Endothelial cell of umbilical vein (primary cell): ENCODE data around the gene NAV2. TPM values are rescaled to one million over a fixed set of nuclear protein-coding genes. Genes with fewer than 3 reads are reported as not detected.

Source experiments
- BruUV-seq: library from RNA; stranded (reverse); fragments of 400-500 nt; replicated peaks from 2 replicates; lab custom pipeline; 2021; lab: Mats Ljungman, UMichigan
- CTCF ChIA-PET: fragments of 300-600, 350-600 bp; sonication (Branson Sonifier 250); formaldehyde crosslinking; loops from one replicate; lab custom pipeline; 2021; ENCODE audit warnings: antibody characterized with exemption, inconsistent platforms; lab: Charles Lee
- POLR2A ChIA-PET: fragments of 300-600, 350-600 bp; sonication (Branson Sonifier 250); formaldehyde crosslinking; loops from one replicate; lab custom pipeline; 2021; ENCODE audit warnings: antibody characterized with exemption, inconsistent platforms; lab: Charles Lee
- DNase-seq: peaks from one replicate; pipeline ENCODE4 v3.0.0-alpha.2; 2011; ENCODE audit warnings: low read depth, low spot score
- FAIRE-seq: peaks from 2 replicates; lab custom pipeline; 2011; peaks lifted over from hg19 to GRCh38; lab: Jason Lieb, UNC
- H2AFZ ChIP-seq: 2 replicates; pipeline ENCODE4 v1.6.0; 2012; ENCODE audit warnings: low read depth, low read length, control low read depth, inconsistent platforms
- H3K27ac ChIP-seq: 2 replicates; pipeline ENCODE4 v1.5.1; 2011; ENCODE audit warnings: low read depth, mild to moderate bottlenecking, control low read depth, low read length, moderate library complexity; ENCODE audit not compliant: insufficient read depth
- H3K27me3 ChIP-seq, 2 experiments: 2 replicates each; pipeline versions ENCODE4 v1.6.0 to v1.6.1; 2011; ENCODE audit warnings: low read length in 2 of 2, mixed read lengths in 1 of 2; ENCODE audit not compliant: control insufficient read depth in 2 of 2, insufficient read depth in 2 of 2
- H3K36me3 ChIP-seq, 2 experiments: 2 replicates in 1 of 2; 3 replicates in 1 of 2; pipeline ENCODE4 v1.5.1; 2011; ENCODE audit warnings: low read length in 2 of 2, mild to moderate bottlenecking in 1 of 2, moderate library complexity in 1 of 2; ENCODE audit not compliant: control insufficient read depth in 2 of 2, insufficient read depth in 2 of 2; ENCODE audit errors: extremely low read depth in 1 of 2
- H3K4me1 ChIP-seq: 3 replicates; pipeline ENCODE4 v1.5.1; 2011; ENCODE audit warnings: mild to moderate bottlenecking, low read length; ENCODE audit not compliant: control insufficient read depth, insufficient read depth; ENCODE audit errors: extremely low read depth
- H3K4me2 ChIP-seq: 2 replicates; pipeline ENCODE4 v1.6.1; 2011; ENCODE audit warnings: low read length, control low read depth, mixed read lengths; ENCODE audit not compliant: insufficient read depth
- H3K4me3 ChIP-seq, 3 experiments: fragments of 200-600 bp in 1 of 3; sonication (generic), shearing (Covaris generic) in 1 of 3; replicated peaks in 1 of 3; 2 replicates each; pipeline ENCODE4 v1.5.1; 2011 to 2016; ENCODE audit warnings: control low read depth in 3 of 3, low read length in 3 of 3, mild to moderate bottlenecking in 2 of 3, inconsistent platforms in 1 of 3, low read depth in 1 of 3, moderate library complexity in 1 of 3; ENCODE audit not compliant: insufficient read depth in 1 of 3
- H3K79me2 ChIP-seq: 2 replicates; pipeline ENCODE4 v1.6.0; 2012; ENCODE audit warnings: low read length, inconsistent platforms; ENCODE audit not compliant: control insufficient read depth, insufficient read depth
- H3K9ac ChIP-seq: replicated peaks from 2 replicates; pipeline ENCODE3; 2011; ENCODE audit warnings: low read length, control low read depth; ENCODE audit not compliant: insufficient read depth; ENCODE audit errors: extremely low read depth
- H3K9me1 ChIP-seq: replicated peaks from 3 replicates; pipeline ENCODE4 v1.6.0; 2011; ENCODE audit warnings: mild to moderate bottlenecking, low read length; ENCODE audit not compliant: control insufficient read depth, insufficient read depth; ENCODE audit errors: extremely low read depth
- H3K9me3 ChIP-seq: replicated peaks from 2 replicates; pipeline ENCODE4 v1.5.1; 2012; ENCODE audit warnings: low read length, inconsistent platforms; ENCODE audit not compliant: control insufficient read depth, insufficient read depth
- H4K20me1 ChIP-seq: replicated peaks from 2 replicates; pipeline ENCODE3; 2011; ENCODE audit warnings: mild to moderate bottlenecking, low read length; ENCODE audit not compliant: control insufficient read depth, insufficient read depth; ENCODE audit errors: extremely low read depth
- CTCF ChIP-seq, 2 donors: IDR thresholded peaks; 1 replicate in 1 of 2; 2 replicates in 1 of 2; pipeline ENCODE4 v1.5.1; 2011; ENCODE audit warnings: low read length in 2 of 2, mild to moderate bottlenecking in 2 of 2, moderate library complexity in 2 of 2, control low read depth in 1 of 2, inconsistent platforms in 1 of 2, low read depth in 1 of 2; ENCODE audit not compliant: insufficient read depth in 1 of 2; ENCODE audit errors: extremely low read depth in 1 of 2
- EZH2 ChIP-seq: IDR thresholded peaks from 2 replicates; pipeline ENCODE4 v1.6.1; 2012; ENCODE audit warnings: borderline replicate concordance, low read depth, mild to moderate bottlenecking, moderate library complexity, low read length, inconsistent platforms; ENCODE audit not compliant: severe bottlenecking
- FOS ChIP-seq: IDR thresholded peaks from 2 replicates; pipeline ENCODE4 v1.6.1; 2011; ENCODE audit warnings: mild to moderate bottlenecking, low read length, moderate library complexity, borderline replicate concordance; ENCODE audit not compliant: insufficient read depth
- GATA2 ChIP-seq: IDR thresholded peaks from 2 replicates; pipeline ENCODE4 v1.7.0; 2011; ENCODE audit warnings: low read depth, mild to moderate bottlenecking, moderate library complexity, mixed read lengths, low read length; ENCODE audit not compliant: insufficient read length, insufficient read depth
- JUN ChIP-seq: IDR thresholded peaks from 2 replicates; pipeline ENCODE4 v1.6.1; 2011; ENCODE audit warnings: borderline replicate concordance, low read depth; ENCODE audit not compliant: insufficient read length, insufficient read depth
- MYC ChIP-seq: IDR thresholded peaks from one replicate; pipeline ENCODE4 v1.6.1; 2011; ENCODE audit warnings: mild to moderate bottlenecking, low read depth, low read length
- POLR2A ChIP-seq: IDR thresholded peaks from 2 replicates; pipeline ENCODE4 v1.6.1; 2012; ENCODE audit warnings: low read depth, mild to moderate bottlenecking, control low read depth, low read length
- POLR2AphosphoS5 ChIP-seq: IDR thresholded peaks from 2 replicates; pipeline ENCODE4 v1.6.1; 2012; ENCODE audit warnings: low read depth, mild to moderate bottlenecking, control low read depth, low read length, moderate library complexity; ENCODE audit not compliant: insufficient read depth
- dilution Hi-C: fragments of 300-500 bp; cut with MboI; formaldehyde crosslinking; loops from one replicate; pipeline ENCODE4 v1.15.0; 2019; ENCODE audit warnings: low sequenced_read_pairs; ENCODE audit not compliant: extremely low pct_ligation_motif_present
- intact Hi-C: fragments of 100-400 bp; cut with micrococcal nuclease; formaldehyde crosslinking; loops from one replicate; pipeline ENCODE4 v1.10.0; 2022
- polyA plus RNA-seq, 4 experiments: library from polyadenylated mRNA; depleted of rRNA in 3 of 4; stranded (reverse) in 3 of 4; unstranded in 1 of 4; fragments of >200 nt; gene quantifications; 2 replicates each; pipeline versions ENCODE4 v1.2.1 to v1.2.3, GENCODE V29; 2011 to 2012; ENCODE audit warnings: missing spikeins in 1 of 4
- total RNA-seq: library from RNA; stranded (reverse); gene quantifications from 2 replicates; pipeline ENCODE4 v1.2.3, GENCODE V29; 2021
- TF ChIP-seq, protein P1 (sequence below): IDR thresholded peaks from 2 replicates; pipeline ENCODE4 v1.6.1; 2011; ENCODE audit not compliant: insufficient read depth, insufficient read length

NAV2 gene
- total and polyA plus RNA-seq, 2 donors (not counting 3 experiments of a cell fraction or from before 2014, with no cell fraction given), result 10.9 to 68.0 TPM

GRCh38 chr11:19952116-19952605 lies 239.5 kb downstream of the NAV2 start:
- H3K4me1 ChIP-seq, result peaks cover 32% of the 10 kb centered on the region
- FAIRE-seq (peak; percentile 88), DNase-seq (peak; percentile 90)
- BruUV-seq, result no TSS peak
- H3K4me3 ChIP-seq, result no peak overlapping the region
- TF ChIP-seq GATA2, result peak; percentile 82
- TF ChIP-seq, protein P1, sequence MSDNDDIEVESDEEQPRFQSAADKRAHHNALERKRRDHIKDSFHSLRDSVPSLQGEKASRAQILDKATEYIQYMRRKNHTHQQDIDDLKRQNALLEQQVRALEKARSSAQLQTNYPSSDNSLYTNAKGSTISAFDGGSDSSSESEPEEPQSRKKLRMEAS, result no peak
- TF ChIP-seq JUN, result peak; percentile 48
- peak; percentile 36 for TF ChIP-seq POLR2A
- no peak for TF ChIP-seq EZH2
- peak overlapping the region; percentile 60 for H3K4me2 ChIP-seq
- no peaks in the 10 kb centered on the region for H3K27me3 ChIP-seq
- ChIA-PET CTCF (interaction anchor here (0.8 to 5.8 kb wide), 19 partner anchors 11 to 402 kb away, joined by 3 to 91 read pairs (median 5); no protein-coding TSS in a partner anchor), POLR2A (interaction anchor here (0.7 to 0.9 kb wide), 2 partner anchors 33 to 93 kb away, joined by 3 read pairs; no protein-coding TSS in a partner anchor)
- H3K79me2 ChIP-seq, result peaks cover 24% of the 10 kb centered on the region
- H3K36me3 ChIP-seq, result peaks cover 5 to 7% of the 10 kb centered on the region in 2 experiments
- no peaks in the 10 kb centered on the region for H3K9me1 ChIP-seq
- no peak overlapping the region for H2AFZ ChIP-seq
- intact Hi-C loops, result loop anchor here (1.0 to 5.0 kb wide), 4 partner anchors 47 to 385 kb away; no protein-coding TSS in a partner anchor
- no peaks in the 10 kb centered on the region for H4K20me1 ChIP-seq
- H3K9ac ChIP-seq, result peak overlapping the region; percentile 50
- no peaks in the 10 kb centered on the region for H3K9me3 ChIP-seq
- peak overlapping the region; percentile 40 for H3K27ac ChIP-seq
- dilution Hi-C loops, result no loop called here

DNA sequence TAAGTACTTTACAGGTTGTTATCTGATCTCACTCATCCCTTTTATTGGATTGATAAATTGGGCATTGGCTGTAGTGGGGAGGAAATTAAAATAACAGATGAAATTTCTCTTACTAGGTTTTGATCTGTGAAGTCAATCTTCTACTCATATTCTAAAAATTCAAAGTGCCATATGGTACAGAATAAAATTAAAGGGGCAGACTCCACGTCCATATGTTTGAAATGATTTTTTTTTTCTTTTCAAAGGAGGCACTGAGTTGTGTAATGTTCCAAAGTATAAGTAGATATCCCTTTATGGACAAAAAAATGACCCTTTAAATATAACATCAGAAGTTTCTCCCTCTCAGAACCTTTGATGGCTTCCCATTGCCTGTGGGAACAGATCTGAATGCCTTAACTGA lies 240.3 kb downstream of the NAV2 start:
- CTCF ChIA-PET, result interaction anchor here (0.8 to 5.8 kb wide), 19 partner anchors 11 to 401 kb away, joined by 3 to 91 read pairs (median 8); no protein-coding TSS in a partner anchor
- Histone ChIP-seq H3K4me2 (peak overlapping the region; percentile 60), H3K9me3 (no peaks in the 10 kb centered on the region), H3K4me1 (peaks cover 39% of the 10 kb centered on the region), H3K4me3 (no peak overlapping the region), H3K27ac (peak overlapping the region; percentile 50), H3K79me2 (peaks cover 24% of the 10 kb centered on the region), H3K9ac (no peak overlapping the region), H3K9me1 (no peaks in the 10 kb centered on the region), H3K36me3 (peaks cover 5 to 7% of the 10 kb centered on the region in 2 experiments), H4K20me1 (no peaks in the 10 kb centered on the region), H2AFZ (no peak overlapping the region), H3K27me3 (no peaks in the 10 kb centered on the region)
- FAIRE-seq (no peak), DNase-seq (peak; percentile 11)
- POLR2A ChIA-PET, result no interaction called here
- dilution Hi-C loops (no loop called here), intact Hi-C loops (loop anchor here (1.0 to 5.0 kb wide), 4 partner anchors 48 to 384 kb away; no protein-coding TSS in a partner anchor)
- TF ChIP-seq POLR2A (no peak), CTCF (IDR thresholded peaks at IDR 0.05; ENCODE audit: extremely low read depth in 1 of 2, insufficient read depth in 1 of 2, low read depth in 1 of 2, low read length in 2 of 2) (no peak), MYC (no peak), POLR2AphosphoS5 (no peak), EZH2 (no peak), GATA2 (no peak), JUN (no peak), FOS (no peak)
- TF ChIP-seq, protein P1, result no peak
- BruUV-seq, result no TSS peak
